ENCODE measurements around the gene ZNF266.

ZNF266 gene

GRCh38 chr19:9435279-9436268, at the start of gene ZNF266:
TSS of gene ZNF266 (minus strand) at chr19:9435573. CDS start at chr19:9420089, 15,484 bp downstream.
- DNase-seq, result peak; percentile 90

- DNase-seq, result no peak
Observed at GRCh38 chr19:9485140-9485539, 49.8 kb upstream of the ZNF266 start.

- no peak for DNase-seq
Observed at GRCh38 chr19:9474975-9475374, 39.6 kb upstream of the ZNF266 start.

- DNase-seq, result no peak
Observed at GRCh38 chr19:9467161-9467560, 31.8 kb upstream of the ZNF266 start.

GRCh38 chr19:9461938-9462337, 26.6 kb upstream of the ZNF266 start:
- no peak for DNase-seq

- no peak for DNase-seq
Observed at GRCh38 chr19:9456018-9456689, 20.8 kb upstream of the ZNF266 start.

GRCh38 chr19:9453953-9454352, 18.6 kb upstream of the ZNF266 start:
- DNase-seq, result no peak

GRCh38 chr19:9445037-9445436, 9.7 kb upstream of the ZNF266 start:
- no peak for DNase-seq

GRCh38 chr19:9436358-9436757, 985 bp upstream of the ZNF266 start:
- no peak for DNase-seq

- no peak for DNase-seq
Observed at GRCh38 chr19:9431475-9431874, 3.9 kb downstream of the ZNF266 start.

- DNase-seq, result no peak
Observed at GRCh38 chr19:9430444-9430843, 4.9 kb downstream of the ZNF266 start.

GRCh38 chr19:9427941-9428340, 7.4 kb downstream of the ZNF266 start:
- DNase-seq, result no peak

- DNase-seq, result no peak
Observed at GRCh38 chr19:9413240-9413954, 22.0 kb downstream of the ZNF266 start.

GRCh38 chr19:9407827-9408226, 27.5 kb downstream of the ZNF266 start:
- no peak for DNase-seq

GRCh38 chr19:9406798-9407352, 28.5 kb downstream of the ZNF266 start:
- DNase-seq, result peak; percentile 94

GRCh38 chr19:9381361-9381785, 54.0 kb downstream of the ZNF266 start:
- DNase-seq, result no peak

- no peak for DNase-seq
Observed at GRCh38 chr19:9370738-9371619, 64.4 kb downstream of the ZNF266 start.

GRCh38 chr19:9362905-9363304, 72.5 kb downstream of the ZNF266 start, which contains the start of gene ZNF177:
TSS of gene ZNF177 (plus strand) at chr19:9363013. CDS start at chr19:9378312, 15,299 bp downstream.
- DNase-seq, result peak; percentile 73

Measured in NCI-H2171 treated with DMSO at 0.1 percent for 48 hours (cell line).